Epidermal melanocyte (primary cell): ENCODE results near the gene CEL.

ENCODE experiments used
- DNase-seq: peaks from one replicate; pipeline ENCODE4 v3.0.0; 2011; ENCODE audit warnings: low spot score; ENCODE audit not compliant: insufficient read length

Gene CEL

GRCh38 chr9:133102190-133103021, 40.6 kb downstream of the CEL start:
- DNase-seq = no peak

GRCh38 chr9:133103183-133103986, 41.6 kb downstream of the CEL start:
- DNase-seq = peak; percentile 70

- DNase-seq = no peak
Measured at GRCh38 chr9:133103987-133104505, 42.3 kb downstream of the CEL start.

- DNase-seq = no peak
Measured at GRCh38 chr9:133104718-133105460, 43.1 kb downstream of the CEL start.

GRCh38 chr9:133105461-133105770, 43.6 kb downstream of the CEL start:
- DNase-seq = no peak

GRCh38 chr9:133106511-133107244, 44.9 kb downstream of the CEL start:
- DNase-seq = no peak

- DNase-seq = no peak
Measured at GRCh38 chr9:133107245-133107722, 45.5 kb downstream of the CEL start.

- DNase-seq = no peak
Measured at GRCh38 chr9:133107961-133108793, 46.4 kb downstream of the CEL start.

- DNase-seq = no peak
Measured at GRCh38 chr9:133108794-133109641, 47.2 kb downstream of the CEL start.

GRCh38 chr9:133109931-133110650, 48.3 kb downstream of the CEL start:
- DNase-seq = no peak

- DNase-seq = no peak
Measured at GRCh38 chr9:133111808-133112662, 50.3 kb downstream of the CEL start.

GRCh38 chr9:133112663-133113026, 50.9 kb downstream of the CEL start:
- DNase-seq = no peak

GRCh38 chr9:133113163-133113948, 51.6 kb downstream of the CEL start:
- no peak for DNase-seq

- peak; percentile 89 for DNase-seq
Measured at GRCh38 chr9:133113949-133114885, 52.4 kb downstream of the CEL start.

GRCh38 chr9:133114886-133115603, 53.3 kb downstream of the CEL start:
- DNase-seq = no peak
